Activated CD8-positive, alpha-beta memory T cell treated with anti-CD3 and anti-CD28 coated beads, Interleukin-2, amount 50 U/mL, for 4 hours (primary cell): ENCODE data around the gene RAB11FIP3.
"Not testable (repeated sequence)": the region's sequence is repeated elsewhere in the genome, so short reads cannot be mapped to it uniquely, and the experiment has no call there.

Experiments
- DNase-seq: peaks from one replicate; pipeline ENCODE4 v3.0.0-alpha.2; 2020

Gene RAB11FIP3

GRCh38 chr16:425740-426114 lies 278 bp downstream of the RAB11FIP3 start:
- no peak for DNase-seq

GRCh38 chr16:426115-426905 lies 861 bp downstream of the RAB11FIP3 start:
- DNase-seq, result peak; percentile 26

GRCh38 chr16:426906-427249 lies 1.4 kb downstream of the RAB11FIP3 start:
- no peak for DNase-seq

GRCh38 chr16:427250-427649 lies 1.8 kb downstream of the RAB11FIP3 start:
- DNase-seq, result no peak

- no peak for DNase-seq
Measured at GRCh38 chr16:430904-431303, 5.5 kb downstream of the RAB11FIP3 start.

GRCh38 chr16:440627-441026 lies 15.2 kb downstream of the RAB11FIP3 start:
- no peak for DNase-seq

- DNase-seq, result no peak
Measured at GRCh38 chr16:441447-441846, 16.0 kb downstream of the RAB11FIP3 start.

- DNase-seq, result no peak
Measured at GRCh38 chr16:442976-443375, 17.5 kb downstream of the RAB11FIP3 start.

GRCh38 chr16:444027-444426 lies 18.6 kb downstream of the RAB11FIP3 start:
- no peak for DNase-seq

GRCh38 chr16:445566-445965 lies 20.1 kb downstream of the RAB11FIP3 start:
- DNase-seq, result no peak

GRCh38 chr16:450385-450784 lies 24.9 kb downstream of the RAB11FIP3 start:
- no peak for DNase-seq

GRCh38 chr16:450785-451512 lies 25.5 kb downstream of the RAB11FIP3 start:
- no peak for DNase-seq

GRCh38 chr16:454397-454940 lies 29.0 kb downstream of the RAB11FIP3 start:
- no peak for DNase-seq

GRCh38 chr16:455453-455852 lies 30.0 kb downstream of the RAB11FIP3 start:
- DNase-seq, result no peak

GRCh38 chr16:456891-457483 lies 31.5 kb downstream of the RAB11FIP3 start:
- DNase-seq, result no peak

GRCh38 chr16:457732-458400 lies 32.4 kb downstream of the RAB11FIP3 start:
- DNase-seq, result no peak

- DNase-seq, result no peak
Measured at GRCh38 chr16:459761-460160, 34.3 kb downstream of the RAB11FIP3 start.

GRCh38 chr16:460787-461186 lies 35.3 kb downstream of the RAB11FIP3 start:
- no peak for DNase-seq

GRCh38 chr16:463071-463470 lies 37.6 kb downstream of the RAB11FIP3 start:
- DNase-seq, result no peak

GRCh38 chr16:466651-467050 lies 41.2 kb downstream of the RAB11FIP3 start:
- no peak for DNase-seq

- DNase-seq, result not testable (repeated sequence)
Measured at GRCh38 chr16:467249-467871, 41.9 kb downstream of the RAB11FIP3 start.

- DNase-seq, result no peak
Measured at GRCh38 chr16:468068-468821, 42.8 kb downstream of the RAB11FIP3 start.
